HFFc6 (cell line): ENCODE data around the gene MCTP1. TPM values are rescaled to one million over a fixed set of nuclear protein-coding genes. Genes with fewer than 3 reads are reported as not detected.
"Not testable (repeated sequence)": the region's sequence is repeated elsewhere in the genome, so short reads cannot be mapped to it uniquely, and the experiment has no call there.

Experiments used
- DNase-seq: peaks from one replicate; pipeline ENCODE4 v3.0.0-alpha.2; 2018
- H3K27ac Mint-ChIP-seq: 2 replicates; pipeline ENCODE4 v1.8.0; 2020; ENCODE audit warnings: mild to moderate bottlenecking, mixed read lengths
- H3K27me3 Mint-ChIP-seq: 2 replicates; pipeline ENCODE4 v1.8.0; 2021; ENCODE audit warnings: mild to moderate bottlenecking, moderate library complexity, mixed read lengths; ENCODE audit not compliant: insufficient read depth
- H3K36me3 Mint-ChIP-seq: 2 replicates; pipeline ENCODE4 v1.8.0; 2021; ENCODE audit warnings: low read depth, mixed read lengths
- H3K4me1 Mint-ChIP-seq: 2 replicates; pipeline ENCODE4 v1.8.0; 2020; ENCODE audit warnings: low read depth, mixed read lengths
- H3K4me3 Mint-ChIP-seq: 2 replicates; pipeline ENCODE4 v1.8.0; 2020; ENCODE audit warnings: mild to moderate bottlenecking, moderate library complexity, mixed read lengths
- H3K9me3 Mint-ChIP-seq: 2 replicates; pipeline ENCODE4 v1.8.0; 2020; ENCODE audit warnings: mild to moderate bottlenecking, mixed read lengths
- CTCF ChIP-seq: fragments of 200-600 bp; sonication (generic); IDR thresholded peaks from 2 replicates; pipeline ENCODE4 v1.5.0; 2021; ENCODE audit warnings: antibody characterized with exemption, mild to moderate bottlenecking
- total RNA-seq, 6 experiments: library from RNA; stranded (reverse); fragmentation: NEBNext Ultra II Directional; extraction: Animal tissue kit (Norgen Biotek cat#: 25700); gene quantifications; 2 replicates in 1 of 6; 3 replicates in 5 of 6; pipeline ENCODE4 v1.2.3, GENCODE V29; 2021

MCTP1 gene
- total RNA-seq, 6 experiments from 2014 or later = 1.0 to 5.2 (median 3.9) TPM

DNA sequence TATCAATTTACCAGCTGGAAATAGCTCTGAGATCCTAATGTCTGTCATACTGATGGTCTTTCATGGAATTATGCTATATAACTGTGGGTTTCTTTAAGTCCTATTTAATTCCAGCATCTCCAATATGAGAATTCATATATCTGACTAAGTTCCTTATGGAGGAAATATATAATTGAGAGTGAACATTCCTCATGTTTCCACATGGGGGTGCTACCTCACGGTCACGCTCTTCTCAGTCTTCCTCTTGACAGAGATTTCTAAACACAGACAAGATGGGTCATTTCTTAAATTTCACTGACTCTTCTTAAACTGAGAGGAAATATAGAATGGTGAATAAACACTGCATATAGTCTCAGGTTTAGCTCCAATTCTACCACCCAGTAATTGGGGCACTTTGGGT, 454.4 kb downstream of the MCTP1 start:
- Mint-ChIP-seq H3K27ac (no peak overlapping the region), H3K9me3 (no peaks in the 10 kb centered on the region), H3K36me3 (no peaks in the 10 kb centered on the region), H3K4me1 (no peaks in the 10 kb centered on the region), H3K27me3 (peaks cover 7% of the 10 kb centered on the region), H3K4me3 (no peak overlapping the region)
- no peak for DNase-seq
- TF ChIP-seq CTCF = peak; percentile 70

GRCh38 chr5:94828222-94828621, 456.7 kb downstream of the MCTP1 start:
- H3K9me3 Mint-ChIP-seq, H3K27ac Mint-ChIP-seq, DNase-seq, H3K4me3 Mint-ChIP-seq, H3K4me1 Mint-ChIP-seq, H3K27me3 Mint-ChIP-seq, H3K36me3 Mint-ChIP-seq: not testable (repeated sequence)

DNA sequence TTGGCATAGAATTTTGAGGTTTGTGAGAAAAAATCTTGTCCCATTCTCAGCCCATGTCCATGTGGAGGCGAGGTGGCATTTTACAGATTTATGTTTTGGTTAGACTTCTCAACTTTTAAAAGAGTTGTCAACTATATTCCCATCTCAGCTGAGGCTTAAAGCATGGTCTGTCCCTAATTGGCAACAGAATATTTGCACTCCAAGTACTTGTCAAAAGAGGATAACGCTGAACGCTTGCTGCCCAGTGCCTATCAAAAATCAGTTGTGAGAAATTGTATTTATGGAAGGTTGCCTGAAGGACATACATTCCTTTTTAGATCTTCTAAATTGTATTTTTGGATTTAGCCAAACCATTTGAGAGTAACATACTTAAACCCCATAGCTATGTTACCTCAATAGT, 464.4 kb downstream of the MCTP1 start:
- TF ChIP-seq CTCF = no peak
- no peaks in the 10 kb centered on the region for H3K4me1 Mint-ChIP-seq
- H3K27me3 Mint-ChIP-seq = no peaks in the 10 kb centered on the region
- no peaks in the 10 kb centered on the region for H3K36me3 Mint-ChIP-seq
- H3K9me3 Mint-ChIP-seq = no peaks in the 10 kb centered on the region; the same call in 1 of the 2 replicates
- H3K27ac Mint-ChIP-seq = no peak overlapping the region
- no peak overlapping the region for H3K4me3 Mint-ChIP-seq
- DNase-seq = no peak

GRCh38 chr5:94818904-94819303, 466.0 kb downstream of the MCTP1 start:
- no peak overlapping the region for H3K27ac Mint-ChIP-seq
- H3K36me3 Mint-ChIP-seq = no peaks in the 10 kb centered on the region
- H3K4me3 Mint-ChIP-seq = no peak overlapping the region
- no peaks in the 10 kb centered on the region for H3K9me3 Mint-ChIP-seq
- H3K4me1 Mint-ChIP-seq = no peaks in the 10 kb centered on the region
- H3K27me3 Mint-ChIP-seq = no peaks in the 10 kb centered on the region
- DNase-seq = no peak
- no peak for TF ChIP-seq CTCF

DNA sequence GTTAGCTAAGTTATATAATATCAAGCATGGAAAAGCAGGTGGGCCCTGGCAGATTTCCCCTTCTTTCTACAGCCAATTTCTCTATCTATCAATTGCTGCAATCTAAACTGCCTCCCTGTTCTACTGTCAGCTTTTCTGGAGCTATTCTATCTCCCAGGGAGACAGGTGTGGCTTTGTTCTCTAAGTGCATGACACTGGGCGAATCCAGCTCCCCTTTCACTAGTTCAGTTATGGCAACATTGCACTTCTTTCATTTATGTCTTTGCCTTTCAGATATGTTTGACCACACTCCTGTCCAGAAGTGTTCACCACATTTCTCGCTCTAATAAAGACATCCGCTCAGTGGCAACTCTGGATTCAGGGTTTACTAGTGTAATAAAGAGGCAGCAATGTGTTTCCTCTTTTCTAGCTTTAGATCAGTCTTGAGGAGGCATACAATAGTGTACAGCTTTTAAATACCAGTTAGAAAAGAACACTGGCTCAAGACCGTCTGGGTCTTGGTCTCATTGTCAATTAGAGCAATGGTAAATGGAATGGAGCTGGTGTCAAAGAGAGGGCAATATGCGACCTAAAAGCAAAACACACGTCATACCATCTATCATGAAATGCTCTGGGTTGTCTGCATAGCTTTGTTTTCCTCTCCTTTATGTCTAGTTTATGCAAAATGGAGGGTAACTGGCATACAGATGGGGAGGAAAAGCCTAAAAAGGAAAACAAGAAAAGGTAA, 469.4 kb downstream of the MCTP1 start:
- no peaks in the 10 kb centered on the region for H3K4me1 Mint-ChIP-seq
- no peak for TF ChIP-seq CTCF

DNA sequence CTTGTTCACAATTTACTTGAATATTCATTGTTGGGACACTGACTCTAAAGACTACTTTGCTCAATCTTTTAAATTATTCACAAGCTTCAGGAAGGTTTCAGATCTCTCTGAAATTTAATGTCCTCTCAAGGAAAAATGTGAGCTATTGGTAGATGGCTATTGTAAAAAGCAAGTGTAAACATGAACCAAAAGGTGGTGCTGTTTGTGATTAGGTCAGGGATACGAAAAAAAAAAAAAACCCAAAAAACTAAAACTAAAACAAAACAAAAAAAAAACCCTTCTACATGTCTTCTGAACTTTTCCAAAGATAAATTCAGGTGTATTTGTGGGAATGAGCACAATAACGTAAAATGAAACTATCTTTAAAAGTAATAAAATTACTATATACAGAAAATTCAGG, 472.7 kb downstream of the MCTP1 start:
- Mint-ChIP-seq H3K36me3 (no peaks in the 10 kb centered on the region), H3K4me3 (no peak overlapping the region), H3K27me3 (peaks cover 5% of the 10 kb centered on the region; the same call in 1 of the 2 replicates), H3K27ac (no peak overlapping the region), H3K9me3 (no peaks in the 10 kb centered on the region), H3K4me1 (no peaks in the 10 kb centered on the region)
- DNase-seq = no peak
- TF ChIP-seq CTCF = peak; percentile 41

More for the DNA sequence above, 469.4 kb downstream of the MCTP1 start:
- Mint-ChIP-seq H3K9me3 (no peaks in the 10 kb centered on the region), H3K27me3 (peaks cover 2% of the 10 kb centered on the region; the same call in 1 of the 2 replicates), H3K36me3 (no peaks in the 10 kb centered on the region), H3K27ac (no peak overlapping the region), H3K4me3 (no peak overlapping the region)
- DNase-seq = no peak
